Stimulated activated CD4-positive, alpha-beta T cell treated with anti-CD3 and anti-CD28 coated beads, Interleukin-12 subunit alpha, Interleukin-12 subunit beta, amount 100 ng/mL, for 24 hours (primary cell): ENCODE results near the gene NRN1L.

Source experiments
- DNase-seq, 2 experiments: peaks; one replicate each; pipeline ENCODE4 v3.0.0-alpha.2; 2020; ENCODE audit warnings: low read depth in 2 of 2

The NRN1L gene

DNA sequence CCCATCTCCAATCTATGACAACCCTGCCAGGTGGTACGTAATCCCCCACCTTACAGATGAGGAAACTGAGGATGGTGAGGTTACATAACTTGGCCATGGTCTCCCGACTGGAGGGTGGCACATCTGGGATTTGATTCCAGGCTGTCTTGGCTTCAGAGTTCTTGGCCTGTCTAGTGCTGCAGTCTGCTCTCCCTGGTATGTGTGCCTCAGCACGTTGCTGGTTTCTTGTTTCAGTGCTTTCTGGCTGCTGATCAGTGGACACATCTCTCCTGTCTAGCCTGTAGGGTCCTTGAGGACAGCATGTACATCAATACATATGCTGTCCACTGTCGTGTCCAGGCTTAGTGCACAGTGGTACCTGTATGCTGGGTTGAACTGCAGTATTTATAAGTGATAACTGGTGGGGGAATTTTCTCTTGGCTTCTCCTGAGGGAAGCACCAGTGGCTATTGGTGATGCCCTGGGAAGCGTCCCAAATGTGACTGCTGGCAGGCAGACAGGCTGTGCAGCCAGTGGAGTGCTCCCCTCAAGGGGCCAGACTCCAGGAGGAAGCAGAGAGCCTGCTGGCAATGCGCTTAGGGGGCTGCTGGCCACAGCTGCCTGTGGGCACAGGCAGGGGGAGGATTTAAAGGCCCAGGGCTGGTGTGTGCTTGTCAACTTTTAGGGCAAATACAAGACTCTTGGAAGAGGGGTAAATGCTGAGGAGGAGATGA is 32.6 kb downstream of the NRN1L start:
- DNase-seq, result no peak

DNA sequence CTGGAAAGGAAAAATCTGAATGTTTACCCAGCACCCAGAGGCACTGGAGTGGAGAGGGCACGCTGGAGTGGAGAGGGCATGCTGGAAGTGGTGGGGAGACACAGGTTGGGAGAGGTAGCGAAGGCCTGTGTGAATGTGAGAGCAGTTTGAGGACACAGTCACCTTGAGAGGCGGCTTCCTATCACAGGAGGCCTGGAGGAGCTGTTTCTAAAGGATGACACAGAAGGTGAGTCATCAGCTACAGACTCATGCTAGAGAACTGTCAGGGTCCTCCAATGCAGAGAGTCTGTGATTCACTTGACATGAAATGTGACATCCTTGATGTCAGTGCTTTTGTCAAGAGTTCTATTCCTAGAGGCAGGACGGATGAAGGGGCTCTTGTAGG is 33.2 kb downstream of the NRN1L start:
- DNase-seq, result no peak

DNA sequence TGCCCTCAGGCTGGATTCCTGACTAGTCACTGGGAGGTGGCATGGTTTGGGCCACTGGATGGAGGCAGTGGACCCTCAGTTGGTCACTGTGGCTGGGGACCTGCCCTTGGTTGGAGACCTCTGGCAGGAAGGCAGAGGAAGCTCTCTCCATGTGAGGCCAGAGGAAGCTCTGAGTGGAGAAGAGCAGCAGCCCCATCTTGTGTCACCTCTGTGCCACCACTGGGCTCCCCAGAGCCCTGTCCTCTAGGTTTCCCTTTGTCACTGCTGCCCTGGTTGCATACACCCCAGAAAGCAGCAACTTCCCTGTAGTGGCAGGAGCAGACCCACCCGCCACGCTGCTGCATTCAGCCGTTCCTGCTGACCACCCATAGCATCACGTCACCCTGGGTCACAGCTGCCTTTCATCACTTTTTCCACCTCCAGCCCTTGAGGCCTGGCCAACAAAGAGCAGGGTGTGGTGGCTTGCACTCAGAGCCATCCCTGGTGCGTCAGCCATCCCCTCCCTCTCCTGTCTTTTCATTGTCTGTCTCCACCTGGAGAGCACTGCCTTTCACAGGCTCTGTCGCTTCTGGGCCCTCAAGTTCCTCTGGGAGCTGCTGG is 35.0 kb downstream of the NRN1L start:
- no peak for DNase-seq

DNA sequence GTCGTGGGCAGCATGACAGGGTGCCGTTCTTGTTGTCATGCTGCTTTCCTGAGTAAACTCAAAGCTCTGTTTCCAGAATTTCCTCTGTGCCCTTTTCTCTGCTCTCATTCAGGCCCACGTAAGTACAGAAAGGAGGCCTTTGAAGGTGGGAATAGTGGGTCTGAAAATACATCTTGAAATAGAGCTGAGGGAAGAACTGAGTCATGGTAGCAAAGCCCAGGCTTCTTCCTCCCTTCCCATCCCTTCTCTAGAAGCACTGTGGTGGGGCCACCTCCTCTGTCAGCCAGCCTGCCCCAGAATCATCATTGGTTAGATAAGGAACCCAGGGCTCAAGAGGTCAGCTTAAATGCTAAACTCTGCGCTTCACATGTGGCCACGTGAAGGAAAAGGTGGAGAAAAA is 37.5 kb downstream of the NRN1L start:
- DNase-seq, result no peak

DNA sequence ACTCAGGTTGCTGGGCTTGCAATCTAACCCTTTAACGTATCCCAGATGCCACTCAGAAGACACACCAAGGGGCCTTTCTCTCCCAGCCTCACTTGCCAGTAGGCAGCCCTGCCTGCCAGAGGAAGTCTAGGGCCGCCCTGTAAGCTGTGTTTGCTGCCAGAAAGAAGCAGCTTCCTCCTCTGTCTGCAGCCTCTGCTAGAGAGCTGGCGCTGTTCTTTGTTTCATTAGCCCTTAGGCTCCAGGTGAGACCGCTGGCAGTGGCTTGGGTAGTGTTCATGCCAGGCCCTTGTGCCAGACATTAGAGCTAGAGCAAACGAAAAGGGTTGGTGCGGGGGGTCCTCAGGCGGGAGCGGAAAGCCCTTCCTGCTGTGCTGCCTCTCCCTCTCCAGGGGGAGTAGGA is 38.1 kb downstream of the NRN1L start:
- no peak for DNase-seq

DNA sequence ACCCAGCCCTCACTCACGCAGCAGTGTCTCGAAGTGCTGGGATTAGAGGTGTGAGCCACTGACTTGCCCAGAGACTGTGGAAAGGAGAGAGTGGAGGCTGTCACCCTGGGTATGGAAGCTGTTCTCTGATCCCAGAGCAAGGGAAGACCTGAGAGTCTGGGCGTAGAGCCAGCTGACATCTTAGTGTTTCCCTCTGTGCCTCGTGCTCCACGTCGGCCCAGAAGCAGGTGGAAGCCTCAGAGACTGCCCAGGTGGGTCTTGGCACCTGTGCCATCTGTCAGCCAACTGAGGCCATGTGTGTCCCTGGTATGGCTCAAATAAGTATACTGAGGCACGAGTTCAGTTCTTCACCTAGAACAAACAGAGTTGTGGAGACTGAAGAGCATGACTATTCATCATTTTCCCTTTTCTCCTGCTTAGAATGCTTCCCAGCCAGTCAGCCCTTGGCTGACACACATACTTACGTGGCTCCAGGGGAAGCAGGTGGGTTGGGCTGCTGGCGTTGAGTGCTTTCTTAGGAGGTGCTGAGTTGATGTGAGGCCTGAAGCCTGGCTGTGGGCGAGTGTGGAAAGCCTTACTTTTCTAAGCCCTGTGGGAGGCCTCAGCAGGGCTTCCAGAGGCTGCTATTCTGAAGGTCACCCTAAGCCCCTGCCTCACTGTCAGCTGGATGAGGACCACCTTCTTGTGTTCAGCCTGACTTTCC is 38.9 kb downstream of the NRN1L start:
- no peak for DNase-seq

DNA sequence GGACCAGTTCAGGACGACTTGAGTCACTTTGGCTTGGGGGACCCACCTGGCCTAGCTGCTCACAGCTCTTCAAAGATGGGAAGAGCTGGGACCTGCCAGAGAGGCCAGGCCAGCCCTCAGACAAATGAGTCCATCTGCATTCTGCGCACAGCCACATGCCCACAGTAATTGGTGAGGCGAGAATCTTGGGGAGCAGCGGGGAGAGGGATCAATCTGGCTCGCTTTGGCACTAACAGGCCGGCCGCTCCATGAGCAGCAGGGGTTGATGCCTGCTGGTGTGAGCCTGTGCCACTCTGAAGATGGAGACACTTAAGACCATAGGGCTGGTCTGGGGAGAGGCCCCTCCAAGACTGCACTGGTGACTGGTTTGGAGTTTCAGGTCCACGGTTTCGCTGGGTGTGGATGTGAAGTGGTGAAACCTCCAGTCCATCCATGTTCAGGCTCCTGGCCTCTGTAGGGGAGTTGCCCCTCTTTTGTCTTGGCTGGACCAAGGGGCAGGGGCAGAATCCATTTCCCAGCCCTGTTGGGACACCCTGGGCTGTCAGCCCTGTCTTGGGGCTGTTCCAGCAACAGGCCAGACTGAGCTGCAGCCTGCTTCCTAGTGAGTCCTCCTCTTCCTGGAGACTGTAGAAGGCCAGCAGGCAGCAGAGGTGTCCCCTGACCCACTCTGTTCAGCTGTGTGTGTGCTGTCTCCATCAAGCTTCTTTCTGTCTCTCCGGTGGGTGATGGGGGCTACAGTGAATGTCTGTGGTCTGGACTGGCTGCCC is 39.6 kb downstream of the NRN1L start:
- DNase-seq, result no peak

DNA sequence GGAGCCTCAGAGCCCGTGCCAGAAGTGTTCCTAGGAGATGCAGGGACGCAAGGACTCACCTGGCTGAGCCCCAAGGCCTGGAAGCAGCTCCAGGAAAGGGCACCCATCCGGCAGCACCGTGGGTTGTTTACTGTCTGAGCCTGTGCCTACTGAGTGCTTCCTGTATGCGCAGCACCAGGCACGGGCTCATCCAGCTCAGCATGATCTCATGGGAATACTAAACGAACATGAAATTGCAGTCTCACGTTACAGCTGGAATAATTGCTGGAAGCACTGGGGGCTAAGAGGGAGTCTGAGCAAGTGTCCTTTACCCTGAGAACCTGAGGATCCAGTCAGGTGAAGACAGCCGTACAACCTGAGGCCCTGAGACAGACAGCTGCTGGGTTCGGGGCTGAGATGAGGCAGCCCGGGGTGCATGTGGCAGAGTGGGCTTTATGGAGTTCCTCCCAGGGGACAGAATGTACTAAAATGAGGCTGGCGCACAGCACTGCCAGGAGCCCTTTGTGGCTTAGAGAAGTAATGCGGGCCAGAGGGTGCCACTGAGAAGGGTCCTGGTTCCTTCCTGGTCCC is 41.6 kb downstream of the NRN1L start:
- DNase-seq, result no peak

DNA sequence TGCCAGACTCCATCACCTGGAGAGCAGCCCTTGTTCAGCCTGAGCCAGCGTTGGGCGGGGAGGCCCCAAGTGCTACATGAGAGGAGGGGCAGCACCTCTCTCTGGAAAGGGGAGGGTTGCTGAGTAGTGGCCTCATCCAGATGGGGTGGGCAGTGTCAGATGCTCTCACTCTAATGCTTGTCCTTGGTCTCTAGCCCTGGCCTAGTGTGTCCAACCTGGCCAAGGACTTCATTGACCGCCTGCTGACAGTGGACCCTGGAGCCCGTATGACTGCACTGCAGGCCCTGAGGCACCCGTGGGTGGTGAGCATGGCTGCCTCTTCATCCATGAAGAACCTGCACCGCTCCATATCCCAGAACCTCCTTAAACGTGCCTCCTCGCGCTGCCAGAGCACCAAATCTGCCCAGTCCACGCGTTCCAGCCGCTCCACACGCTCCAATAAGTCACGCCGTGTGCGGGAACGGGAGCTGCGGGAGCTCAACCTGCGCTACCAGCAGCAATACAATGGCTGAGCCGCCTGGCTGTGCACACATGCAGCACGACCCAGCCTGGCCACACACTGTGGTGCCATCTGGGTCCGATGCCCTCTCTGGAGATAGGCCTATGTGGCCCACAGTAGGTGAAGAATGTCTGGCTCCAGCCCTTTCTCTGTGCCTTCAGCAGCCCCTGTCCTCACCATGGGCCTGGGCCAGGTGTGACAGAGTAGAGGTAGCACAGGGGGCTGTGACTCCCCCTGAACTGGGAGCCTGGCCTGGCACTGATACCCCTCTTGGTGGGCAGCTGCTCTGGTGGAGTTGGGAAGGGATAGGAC is 42.7 kb downstream of the NRN1L start:
- no peak for DNase-seq

DNA sequence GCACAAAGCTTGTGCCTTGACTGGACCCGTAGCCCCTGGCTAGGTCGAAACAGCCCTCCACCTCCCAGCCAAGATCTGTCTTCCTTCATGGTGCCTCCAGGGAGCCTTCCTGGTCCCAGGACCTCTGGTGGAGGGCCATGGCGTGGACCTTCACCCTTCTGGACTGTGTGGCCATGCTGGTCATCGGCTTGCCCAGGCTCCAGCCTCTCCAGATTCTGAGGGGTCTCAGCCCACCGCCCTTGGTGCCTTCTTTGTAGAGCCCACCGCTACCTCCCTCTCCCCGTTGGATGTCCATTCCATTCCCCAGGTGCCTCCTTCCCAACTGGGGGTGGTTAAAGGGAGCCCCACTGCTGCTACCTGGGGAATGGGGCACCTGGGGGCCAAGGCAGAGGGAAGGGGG is 43.5 kb downstream of the NRN1L start:
- DNase-seq, result no peak

DNA sequence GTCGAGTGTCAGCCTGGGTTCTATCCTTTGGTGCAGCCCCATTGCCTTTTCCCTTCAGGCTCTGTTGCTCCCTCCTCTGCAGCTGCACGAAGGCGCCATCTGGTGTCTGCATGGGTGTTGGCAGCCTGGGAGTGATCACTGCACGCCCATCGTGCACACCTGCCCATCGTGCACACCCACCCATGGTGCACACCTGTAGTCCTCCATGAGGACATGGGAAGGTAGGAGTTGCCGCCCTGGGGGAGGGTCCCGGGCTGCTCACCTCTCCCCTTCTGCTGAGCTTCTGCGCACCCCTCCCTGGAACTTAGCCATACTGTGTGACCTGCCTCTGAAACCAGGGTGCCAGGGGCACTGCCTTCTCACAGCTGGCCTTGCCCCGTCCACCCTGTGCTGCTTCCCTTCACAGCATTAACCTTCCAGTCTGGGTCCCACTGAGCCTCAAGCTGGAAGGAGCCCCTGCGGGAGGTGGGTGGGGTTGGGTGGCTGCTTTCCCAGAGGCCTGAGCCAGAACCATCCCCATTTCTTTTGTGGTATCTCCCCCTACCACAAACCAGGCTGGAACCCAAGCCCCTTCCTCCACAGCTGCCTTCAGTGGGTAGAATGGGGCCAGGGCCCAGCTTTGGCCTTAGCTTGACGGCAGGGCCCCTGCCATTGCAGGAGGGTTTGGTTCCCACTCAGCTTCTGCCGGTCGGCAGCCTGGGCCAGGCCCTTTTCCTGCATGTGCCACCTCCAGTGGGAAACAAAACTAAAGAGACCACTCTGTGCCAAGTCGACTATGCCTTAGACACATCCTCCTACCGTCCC is 44.1 kb downstream of the NRN1L start:
- peak; percentile 59 to 69 for DNase-seq

DNA sequence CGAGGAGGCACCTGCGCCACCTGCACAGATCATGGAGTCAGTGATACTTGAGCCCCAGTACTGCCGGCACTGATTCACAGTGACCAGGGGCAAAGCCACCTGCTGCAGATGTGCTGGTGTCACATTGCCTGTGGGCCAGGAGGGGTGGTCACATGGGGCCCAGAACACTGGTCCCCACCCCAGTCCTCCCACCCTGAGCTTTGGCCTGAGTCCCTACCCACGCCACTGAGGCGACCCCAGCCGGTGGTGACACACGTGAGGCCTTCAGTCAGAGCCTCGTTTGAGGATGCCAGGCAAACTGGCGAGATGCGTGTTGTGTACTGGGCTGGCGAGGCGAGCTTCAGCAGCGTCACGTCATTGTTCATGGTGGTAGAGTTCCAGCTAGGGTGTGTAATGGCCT is 45.5 kb downstream of the NRN1L start:
- DNase-seq, result no peak

DNA sequence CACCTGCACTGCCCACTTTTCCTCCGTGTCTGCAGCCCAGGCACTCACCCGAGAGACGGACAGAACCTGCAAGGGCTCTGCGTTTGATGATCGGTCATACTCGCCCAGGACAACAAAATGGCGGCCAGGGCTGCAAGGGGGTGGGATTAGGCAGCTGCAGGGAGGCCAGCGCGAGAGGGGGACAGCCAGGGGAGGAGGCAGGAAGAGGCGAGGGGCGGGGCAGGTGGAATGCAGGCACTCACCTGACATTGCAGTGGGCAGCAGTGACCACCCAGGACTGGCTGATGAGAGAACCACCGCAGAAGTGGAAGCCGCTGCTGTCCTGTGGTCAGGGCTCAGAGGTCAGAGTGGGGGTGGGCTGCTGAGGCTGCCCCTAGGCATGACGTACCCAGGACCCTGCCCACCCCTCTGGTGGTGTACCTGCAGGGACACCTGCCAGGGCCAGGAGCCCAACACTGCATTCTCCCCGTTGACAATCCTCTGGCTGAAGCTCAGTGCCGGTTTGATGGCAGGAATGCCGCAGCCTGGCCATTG is 46.1 kb downstream of the NRN1L start:
- DNase-seq, result no peak

DNA sequence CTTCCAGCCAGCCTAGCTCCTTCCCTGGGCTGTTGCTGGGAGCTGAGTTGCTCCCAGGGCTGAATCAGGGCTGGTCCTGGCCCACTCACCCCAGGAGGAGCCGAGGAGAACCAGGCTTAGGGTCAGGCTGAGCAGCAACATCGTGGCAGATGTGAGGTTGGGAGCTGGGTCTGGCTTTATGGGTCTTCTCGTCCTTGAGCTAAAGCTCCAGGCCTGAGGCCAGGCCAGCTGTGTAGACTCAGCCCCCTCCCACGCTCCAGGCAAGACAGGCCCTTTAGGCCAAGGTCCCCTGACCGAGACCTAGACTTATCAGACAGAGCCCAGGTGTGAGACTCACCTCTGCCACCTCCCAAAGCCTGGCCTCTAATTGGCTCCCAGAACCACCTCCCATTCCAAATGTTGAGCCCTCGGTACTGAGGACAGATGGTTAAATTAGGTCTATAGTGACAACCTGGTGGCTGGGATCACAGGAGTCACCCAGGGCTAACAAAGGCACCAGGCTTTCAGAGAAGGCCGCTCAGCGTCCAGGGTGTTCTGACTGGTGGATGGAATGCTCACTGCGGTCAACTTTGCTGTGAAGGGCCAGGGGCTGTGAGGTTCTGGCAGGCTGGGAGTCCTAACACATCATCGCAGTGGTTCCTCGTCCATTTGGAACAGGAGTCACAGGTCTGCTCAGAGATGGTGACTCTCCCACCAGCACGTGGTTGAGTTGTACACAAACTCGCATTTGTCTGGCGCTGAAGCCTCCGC is 47.2 kb downstream of the NRN1L start, which contains the start of gene CTRL:
Gene CTRL, minus strand, starts transcription at position 151 of the 750 bp plus-strand sequence. Its CDS starts 10 bp downstream, at position 141.
- DNase-seq, result no peak

DNA sequence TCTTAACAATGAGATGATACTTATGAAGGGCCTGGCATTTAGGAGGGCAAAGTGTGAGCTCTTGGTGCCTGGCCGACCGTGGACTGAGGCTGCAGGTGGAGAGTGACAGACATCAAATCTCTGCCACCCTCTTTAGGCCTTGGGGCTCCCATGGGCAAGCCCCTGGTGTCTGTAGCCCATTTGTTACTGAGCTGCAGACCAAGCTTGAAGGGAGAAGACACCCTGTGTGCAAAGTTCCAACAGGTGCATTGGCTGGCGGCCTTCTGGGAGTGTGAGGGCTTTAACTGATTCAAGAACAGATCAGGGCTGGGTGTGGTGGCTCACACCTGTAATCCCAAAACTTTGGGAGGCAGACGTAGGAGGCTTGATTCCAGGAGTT is 47.8 kb downstream of the NRN1L start:
- DNase-seq, result no peak

DNA sequence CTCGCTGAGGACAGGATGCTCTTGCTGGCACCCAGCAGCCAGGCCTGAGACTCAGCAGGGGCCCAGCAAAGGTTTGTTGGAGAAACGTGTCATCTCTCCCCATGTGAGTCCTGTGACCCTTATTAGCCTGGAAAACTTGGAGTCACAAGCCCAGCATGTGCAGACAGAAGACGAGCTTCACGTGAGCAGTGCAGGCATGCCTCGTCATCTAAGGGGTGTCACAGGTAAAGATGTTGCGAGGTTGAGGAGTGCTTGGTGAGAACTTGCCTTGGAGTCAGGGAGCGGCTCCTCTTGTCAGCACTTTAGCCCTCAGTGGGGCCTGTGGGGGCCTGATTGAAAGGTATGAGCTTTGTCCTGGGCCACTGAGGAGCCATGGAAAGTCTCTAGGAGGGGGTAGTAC is 49.1 kb downstream of the NRN1L start:
- no peak for DNase-seq

DNA sequence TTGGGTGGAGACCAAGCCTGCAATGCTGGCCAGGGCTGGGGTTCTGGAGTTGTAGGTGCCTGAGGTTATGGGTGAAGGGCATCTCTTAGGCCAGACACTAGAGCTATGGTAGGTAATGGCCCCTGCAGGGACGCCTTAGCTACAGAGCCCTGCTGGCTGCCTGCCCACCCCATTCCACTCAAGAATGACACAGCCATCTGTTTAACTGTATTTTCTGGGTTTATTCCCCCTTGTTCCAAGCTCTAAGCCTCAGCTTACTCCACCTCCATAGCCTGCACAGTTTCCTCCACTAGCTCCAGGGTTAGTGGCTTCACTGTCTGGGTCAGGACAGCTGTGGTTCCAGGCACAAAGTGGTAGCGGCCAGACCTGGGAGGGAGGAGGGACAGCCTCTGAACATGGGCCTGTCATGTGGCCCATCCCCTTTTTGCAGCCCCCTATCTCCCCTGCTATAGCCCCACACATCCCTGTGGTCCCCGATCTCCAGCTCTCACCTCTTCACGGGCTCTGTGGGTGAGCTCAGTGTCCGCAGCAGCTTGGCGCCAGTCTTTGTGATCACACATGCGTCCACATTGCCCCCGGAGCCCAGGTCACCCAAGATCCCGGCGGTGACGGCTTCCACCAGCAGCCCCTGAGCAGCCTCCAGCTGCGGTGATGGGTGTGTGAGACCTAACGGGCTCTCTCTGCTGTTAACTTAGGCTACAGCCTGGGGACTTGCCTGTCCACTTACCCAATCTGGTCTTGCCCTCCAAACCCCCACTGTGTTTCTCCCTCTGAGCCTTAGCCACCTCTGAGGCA is 49.8 kb downstream of the NRN1L start:
- no peak for DNase-seq

DNA sequence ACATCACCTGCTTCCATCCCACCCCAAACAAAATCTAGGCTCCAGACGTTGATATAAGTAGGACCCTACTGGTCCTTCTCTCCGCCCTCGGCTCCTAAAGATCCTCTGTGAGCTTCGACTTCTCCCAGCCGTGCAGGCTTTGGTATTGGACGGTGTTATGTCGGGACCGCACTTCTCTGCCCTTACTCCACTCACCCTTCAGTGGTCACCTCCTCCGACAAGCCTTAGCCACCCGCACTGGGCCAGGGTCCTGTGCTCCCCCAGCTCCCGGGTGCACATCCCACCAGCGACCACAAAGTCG is 50.4 kb downstream of the NRN1L start:
- no peak for DNase-seq
